GM18520 (cell line): Measurements from ENCODE around the gene ALPK1.
"Not testable (repeated sequence)": the region's sequence is repeated elsewhere in the genome, so short reads cannot be mapped to it uniquely, and the experiment has no call there.

Experiments used
- ATAC-seq: cut with Tn5 transposase; IDR thresholded peaks from one replicate; pipeline ENCODE4 v1.9.1; 2021; ENCODE audit not compliant: unreplicated experiment

ALPK1 gene

GRCh38 chr4:112296949-112297880 lies at the start of gene ALPK1:
TSS of gene ALPK1 (plus strand) at chr4:112297369.
- ATAC-seq = peak; percentile 78

- no peak for ATAC-seq
These were observed 46.0 kb upstream of the ALPK1 start for GRCh38 chr4:112251019-112251643.

GRCh38 chr4:112252234-112252633 lies 44.9 kb upstream of the ALPK1 start:
- ATAC-seq = no peak

- ATAC-seq = no peak
These were observed 43.7 kb upstream of the ALPK1 start for GRCh38 chr4:112253382-112254000.

GRCh38 chr4:112257098-112257497 lies 40.1 kb upstream of the ALPK1 start:
- ATAC-seq = no peak

- ATAC-seq = no peak
These were observed 30.3 kb upstream of the ALPK1 start for GRCh38 chr4:112266823-112267222.

GRCh38 chr4:112270051-112270450 lies 27.1 kb upstream of the ALPK1 start:
- no peak for ATAC-seq

- ATAC-seq = no peak
These were observed 26.3 kb upstream of the ALPK1 start for GRCh38 chr4:112270640-112271421.

- no peak for ATAC-seq
These were observed 24.9 kb upstream of the ALPK1 start for GRCh38 chr4:112272292-112272691.

- ATAC-seq = no peak
These were observed 22.2 kb upstream of the ALPK1 start for GRCh38 chr4:112274959-112275358.

GRCh38 chr4:112276113-112276512 lies 21.1 kb upstream of the ALPK1 start:
- ATAC-seq = no peak

- ATAC-seq = no peak
These were observed 19.9 kb upstream of the ALPK1 start for GRCh38 chr4:112277220-112277619.

- ATAC-seq = no peak
These were observed 19.3 kb upstream of the ALPK1 start for GRCh38 chr4:112277705-112278448.

GRCh38 chr4:112279025-112279881 lies 17.9 kb upstream of the ALPK1 start:
- ATAC-seq = peak; percentile 44

GRCh38 chr4:112279882-112280315 lies 17.3 kb upstream of the ALPK1 start:
- no peak for ATAC-seq

- no peak for ATAC-seq
These were observed 16.6 kb upstream of the ALPK1 start for GRCh38 chr4:112280386-112281056.

GRCh38 chr4:112281895-112282398 lies 15.2 kb upstream of the ALPK1 start:
- not testable (repeated sequence) for ATAC-seq

- ATAC-seq = no peak
These were observed 14.1 kb upstream of the ALPK1 start for GRCh38 chr4:112282860-112283667.
